ENCODE results near the gene SHANK1.

Gene SHANK1

DNA sequence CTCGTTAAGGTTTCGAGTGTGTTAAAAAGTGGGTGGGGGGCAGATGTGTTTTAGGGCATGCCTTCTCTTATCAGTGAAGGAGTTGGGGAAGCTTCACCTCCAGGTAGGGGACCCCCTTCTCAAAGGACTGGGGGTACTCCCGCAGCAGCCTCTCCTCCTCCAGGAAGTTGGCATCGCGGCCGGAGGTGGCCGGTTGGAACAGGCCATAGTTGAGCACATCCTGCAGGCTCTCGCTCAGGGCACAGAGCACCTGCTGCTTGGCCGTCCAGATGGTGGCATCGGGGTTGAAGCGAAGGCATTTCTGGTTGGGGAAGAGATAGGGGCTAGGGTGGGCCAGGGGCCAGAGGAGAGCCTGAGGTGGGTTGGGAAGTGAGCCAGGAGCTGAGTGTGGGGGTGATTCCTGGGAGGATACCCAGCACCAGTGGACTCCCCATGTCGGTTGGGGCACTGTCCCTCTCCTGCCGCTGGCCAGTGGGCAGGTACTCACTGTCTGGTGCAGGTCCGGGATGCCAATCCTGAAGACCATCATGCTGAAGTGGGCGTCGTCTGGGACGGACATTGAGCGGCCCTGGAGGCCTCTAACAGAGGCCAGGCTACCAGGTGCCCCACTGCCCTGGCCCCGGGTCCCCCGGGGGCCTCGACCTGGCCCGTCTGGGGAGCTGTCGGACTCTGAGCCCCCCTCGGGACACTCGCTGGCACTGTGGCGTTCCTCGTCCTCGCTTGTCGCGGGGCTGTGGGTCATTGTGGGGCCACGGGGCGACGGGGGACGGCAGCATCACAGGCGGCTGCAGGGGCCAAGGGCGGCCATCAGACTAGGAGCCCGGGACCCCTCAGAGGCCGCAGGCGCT lies 3.2 kb downstream of the SHANK1 start:
- no peak for DNase-seq (ENCODE audit: low read depth)
- no peak overlapping the region for H3K4me3 ChIP-seq (ENCODE audit: low read depth, low read length)

DNA sequence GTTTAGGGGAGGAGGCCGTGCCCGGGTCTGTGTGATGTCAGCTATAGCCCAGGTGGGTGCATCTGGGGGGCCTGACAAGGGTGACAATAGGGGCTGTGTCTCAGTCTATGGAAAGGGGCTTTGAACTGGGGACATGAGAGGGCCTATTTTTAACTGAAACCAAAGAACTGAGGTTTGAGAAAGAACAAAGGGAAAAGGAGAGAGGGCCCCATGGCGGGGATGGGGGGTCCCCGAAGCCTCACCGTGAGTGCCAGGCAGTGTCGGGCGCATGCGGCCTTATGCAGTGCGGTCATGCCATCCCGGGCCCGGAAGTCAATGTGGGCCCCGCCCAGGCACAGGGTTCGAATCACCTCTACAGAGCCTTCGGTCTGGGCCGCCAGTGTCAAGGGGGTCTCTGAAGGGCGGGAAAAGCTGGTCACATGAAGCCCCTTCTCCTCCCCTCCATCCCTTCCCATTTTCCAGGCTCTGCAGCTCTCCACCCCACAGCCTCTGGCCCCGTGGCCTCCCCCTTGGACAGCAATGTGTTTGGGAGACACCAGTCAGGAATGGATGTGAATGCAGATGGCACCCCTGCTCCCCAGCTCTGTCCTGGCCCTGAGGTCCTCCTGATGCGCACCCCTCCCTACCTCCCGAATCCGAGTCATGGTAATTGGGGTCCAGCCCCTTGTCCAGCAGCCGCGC lies 5.9 kb downstream of the SHANK1 start:
- no peak for DNase-seq (ENCODE audit: low read depth)

DNA sequence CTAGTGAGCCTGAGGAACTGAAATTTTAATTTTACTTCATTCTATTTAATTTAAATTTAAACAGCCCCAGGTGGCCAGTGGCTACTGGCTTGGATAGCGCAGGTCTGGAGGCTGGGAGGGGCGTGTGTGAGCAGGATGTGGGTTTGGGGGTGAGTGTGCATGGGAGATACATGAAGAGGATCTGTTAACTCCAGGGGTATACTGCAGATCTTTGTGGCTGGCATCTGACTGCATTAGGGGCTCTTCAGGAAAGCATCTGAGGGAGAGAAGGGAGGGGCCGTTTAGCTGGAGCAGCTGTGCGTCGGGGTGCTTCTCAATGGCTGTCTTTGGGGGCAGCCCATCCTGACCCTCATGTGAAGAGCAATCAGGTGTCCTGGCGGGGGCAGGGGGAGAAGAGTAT lies 6.8 kb downstream of the SHANK1 start:
- no peak for DNase-seq (ENCODE audit: low read depth)
- no peak overlapping the region for H3K4me3 ChIP-seq (ENCODE audit: low read depth, low read length)

More for the DNA sequence above, 5.9 kb downstream of the SHANK1 start:
- H3K4me3 ChIP-seq (ENCODE audit: low read depth, low read length): no peak overlapping the region

DNA sequence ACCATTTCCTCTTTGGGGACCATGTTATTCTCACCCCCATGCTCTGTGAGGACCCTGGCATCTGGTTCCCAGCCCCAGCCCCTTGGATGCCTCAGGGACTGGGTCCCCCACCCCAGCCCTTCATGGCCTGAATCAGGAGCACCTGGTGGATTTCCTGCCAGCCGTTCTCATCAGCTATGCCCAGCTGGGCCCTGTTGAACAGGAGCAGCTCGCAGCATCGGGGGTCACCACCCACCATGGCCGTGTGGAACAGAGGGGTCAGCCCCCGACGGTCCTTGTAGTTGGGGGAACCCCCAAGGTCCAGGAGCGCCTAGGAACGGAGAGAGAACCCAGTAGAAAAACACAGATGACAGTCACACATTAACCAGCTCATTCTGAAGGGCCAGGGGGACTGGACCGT lies 7.8 kb downstream of the SHANK1 start:
- no peak for DNase-seq (ENCODE audit: low read depth)
- no peak overlapping the region for H3K4me3 ChIP-seq (ENCODE audit: low read depth, low read length)

DNA sequence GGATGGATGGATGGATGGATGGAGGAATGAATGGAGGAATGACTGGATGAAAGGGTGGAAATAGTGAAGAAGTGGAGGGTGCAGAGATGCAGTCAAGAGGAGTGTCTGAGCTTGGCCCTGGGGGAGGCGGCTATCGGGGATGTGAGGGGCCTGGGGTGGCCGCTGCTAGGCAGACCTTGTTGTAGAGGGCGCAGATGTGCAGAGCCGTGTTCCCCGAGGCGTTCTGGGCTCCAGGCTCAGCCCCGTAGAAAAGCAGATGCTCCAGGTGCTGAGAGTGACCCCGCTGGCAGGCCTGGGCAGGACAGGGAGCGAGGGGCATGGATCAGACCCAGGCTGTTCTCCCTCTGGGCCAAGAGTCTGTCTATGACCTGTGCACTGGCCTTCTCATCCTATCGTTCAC lies 8.4 kb downstream of the SHANK1 start:
- no peak for DNase-seq (ENCODE audit: low read depth)
- H3K4me3 ChIP-seq (ENCODE audit: low read depth, low read length): no peak overlapping the region

DNA sequence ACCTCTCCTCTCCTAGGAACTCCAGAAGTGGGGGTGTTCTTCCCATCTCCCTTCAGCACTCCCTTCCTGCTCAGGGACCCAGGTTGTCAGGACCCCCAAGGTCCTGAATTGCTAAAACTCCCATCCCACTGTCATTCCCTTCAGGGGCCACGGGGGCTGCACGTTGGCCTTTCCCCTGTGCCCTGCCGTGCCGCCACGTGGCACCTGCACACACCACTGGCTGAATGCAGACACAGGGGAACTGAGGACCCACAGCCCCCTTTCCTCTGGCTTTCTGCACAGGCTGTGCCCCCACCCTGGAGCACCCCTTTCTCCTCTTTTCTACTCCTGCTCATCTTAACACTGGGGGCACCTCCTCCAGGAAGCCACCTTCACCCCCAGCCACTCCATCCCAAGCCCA lies 9.0 kb downstream of the SHANK1 start:
- no peak overlapping the region for H3K4me3 ChIP-seq (ENCODE audit: low read depth, low read length)
- no peak for DNase-seq (ENCODE audit: low read depth)

DNA sequence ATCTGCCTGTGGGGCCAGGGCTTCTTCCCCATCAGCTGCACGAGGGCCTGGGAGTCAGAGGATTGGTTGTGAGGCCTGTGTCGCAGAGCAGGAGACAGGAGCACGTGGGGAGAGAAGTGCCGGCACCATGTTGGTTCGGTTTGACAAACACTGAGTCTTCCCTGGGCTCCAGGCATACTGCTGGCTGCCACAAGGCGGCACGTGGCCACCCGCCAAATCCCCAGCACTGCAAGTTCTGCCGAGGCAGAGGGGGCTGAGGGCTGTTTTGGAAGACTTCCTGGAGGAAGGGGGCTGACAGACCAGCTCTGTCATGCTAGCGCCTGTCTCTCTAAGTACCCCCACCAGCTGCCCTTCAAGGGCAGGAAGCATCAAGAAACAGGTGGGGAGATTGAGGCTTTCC lies 9.5 kb downstream of the SHANK1 start:
- no peak overlapping the region for H3K4me3 ChIP-seq (ENCODE audit: low read depth, low read length)
- no peak for DNase-seq (ENCODE audit: low read depth)

DNA sequence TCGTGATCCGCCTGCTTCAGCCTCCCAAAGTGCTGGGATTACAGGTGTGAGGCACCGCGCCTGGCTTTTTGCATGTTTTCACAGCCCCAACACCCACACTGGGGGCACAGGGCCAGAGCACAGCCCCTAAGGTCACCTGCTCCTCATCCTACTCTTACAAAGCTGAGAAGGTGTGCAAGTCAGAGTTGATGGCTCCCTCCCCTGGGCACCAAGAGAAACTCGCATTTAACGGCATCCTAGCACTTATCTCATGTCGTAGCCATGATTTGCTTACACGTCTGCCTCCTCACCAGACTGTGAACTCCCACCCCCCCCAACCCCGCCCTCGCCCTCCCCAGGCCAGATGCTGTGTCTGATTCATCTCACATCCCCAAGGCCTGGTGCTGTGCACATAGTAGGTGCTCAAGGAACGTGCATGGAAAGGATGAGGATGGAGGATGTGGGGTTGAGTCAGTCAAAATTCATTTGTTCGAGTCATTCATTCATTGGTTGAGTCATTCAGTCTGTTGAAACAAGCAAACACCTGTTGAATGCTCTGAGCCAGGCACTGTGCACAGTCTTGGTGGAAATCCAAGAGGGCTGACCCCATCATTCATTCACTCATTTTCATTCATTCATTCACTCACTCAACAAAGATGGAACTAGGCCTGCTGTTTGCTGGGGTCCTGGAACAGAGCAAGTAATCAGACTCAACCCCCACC lies 11.3 kb downstream of the SHANK1 start:
- no peak overlapping the region for H3K4me3 ChIP-seq (ENCODE audit: low read depth, low read length)
- no peak for DNase-seq (ENCODE audit: low read depth)

DNA sequence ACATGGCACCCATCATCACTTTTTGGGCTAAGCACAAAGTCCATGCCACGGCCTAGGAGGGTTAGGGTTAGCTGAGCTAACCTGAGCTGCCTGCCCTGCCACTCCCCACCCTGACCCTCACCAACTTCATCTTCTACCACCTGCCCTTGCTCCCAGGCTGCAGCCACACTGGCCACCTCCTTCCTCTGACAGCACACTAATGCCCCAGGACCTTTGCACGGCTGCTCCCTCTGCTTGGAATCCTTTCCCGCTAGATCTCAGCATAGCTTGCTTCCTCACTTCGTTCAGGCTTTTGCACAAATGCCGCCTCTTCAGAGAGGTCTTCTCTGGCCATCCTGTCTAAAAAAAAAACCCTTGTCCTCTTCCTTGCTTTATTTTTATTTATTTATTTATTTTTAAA lies 13.2 kb downstream of the SHANK1 start:
- DNase-seq (ENCODE audit: low read depth): no peak

DNA sequence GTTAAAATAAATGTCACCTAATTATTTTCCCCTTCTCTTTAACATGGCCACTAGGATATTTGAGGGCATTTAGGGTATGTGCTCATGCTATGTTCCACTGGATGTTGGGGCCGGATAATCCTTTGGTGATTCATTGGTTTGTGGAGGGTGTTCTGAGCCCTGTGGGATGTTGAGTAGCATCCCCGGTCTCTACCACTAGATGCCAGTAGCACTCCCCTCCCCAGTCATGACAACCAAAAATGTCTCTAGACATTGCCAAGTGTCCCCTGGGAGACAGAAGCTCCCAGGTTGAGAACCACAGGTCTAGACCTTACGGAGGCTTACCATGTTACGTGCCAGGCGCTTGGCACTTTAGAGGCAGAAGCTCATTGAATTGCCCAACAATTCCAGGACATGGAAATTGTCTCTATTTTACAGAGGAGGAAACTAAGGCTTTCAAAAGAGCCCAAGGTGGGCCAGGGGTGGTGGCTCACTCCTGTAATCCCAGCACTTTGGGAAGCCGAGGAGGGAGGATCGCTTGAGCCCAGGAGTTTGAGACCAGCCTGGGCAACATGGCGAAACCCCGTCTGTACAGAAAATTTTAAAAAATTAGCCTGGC lies 14.1 kb downstream of the SHANK1 start:
- no peak overlapping the region for H3K4me3 ChIP-seq (ENCODE audit: low read depth, low read length)
- peak; percentile 43 for DNase-seq (ENCODE audit: low read depth)

More for the DNA sequence above, 13.2 kb downstream of the SHANK1 start:
- H3K4me3 ChIP-seq (ENCODE audit: low read depth, low read length): no peak overlapping the region

DNA sequence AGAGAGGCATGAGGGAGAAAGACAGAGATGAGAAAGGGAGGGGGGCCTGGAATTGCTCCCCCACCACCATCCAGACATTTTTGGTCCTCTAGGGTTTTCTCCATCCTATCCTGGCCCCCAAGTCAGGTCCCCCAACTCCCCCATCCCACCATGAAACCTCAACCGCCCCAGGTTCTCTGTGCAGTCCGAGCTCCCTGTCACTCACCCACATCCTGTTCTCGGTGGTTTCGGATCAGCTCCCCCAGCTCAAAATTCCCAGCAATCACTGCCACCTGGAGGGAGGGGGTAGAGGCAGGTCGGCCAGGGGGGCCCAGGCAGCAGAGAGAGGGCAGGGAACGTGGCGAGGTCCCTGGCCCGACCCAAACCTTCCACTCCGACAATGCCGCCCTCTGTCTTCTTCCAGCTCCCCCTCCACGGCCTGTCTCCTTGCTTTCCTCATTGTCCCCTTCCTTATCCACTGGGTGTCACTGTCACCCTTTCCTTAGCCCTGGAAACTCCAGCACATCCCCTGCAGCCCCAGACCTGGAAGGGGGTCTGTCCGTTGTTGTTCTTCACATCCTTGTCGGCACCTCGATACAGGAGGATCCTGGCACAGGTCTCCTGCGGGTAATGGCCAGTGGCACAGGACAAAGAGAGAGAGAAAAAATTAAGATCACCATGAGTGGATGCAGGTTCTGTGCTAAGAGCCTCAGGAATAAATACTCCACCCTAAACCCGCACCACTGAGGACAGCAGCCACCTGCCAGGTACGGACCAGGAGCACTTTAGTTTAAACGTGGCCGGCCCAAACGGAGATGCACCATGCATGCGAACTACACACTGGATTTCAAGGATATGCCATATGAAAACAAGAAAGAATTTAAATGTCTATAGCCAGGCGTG lies 15.4 kb downstream of the SHANK1 start:
- H3K4me3 ChIP-seq (ENCODE audit: low read depth, low read length): no peak overlapping the region
- no peak for DNase-seq (ENCODE audit: low read depth)

DNA sequence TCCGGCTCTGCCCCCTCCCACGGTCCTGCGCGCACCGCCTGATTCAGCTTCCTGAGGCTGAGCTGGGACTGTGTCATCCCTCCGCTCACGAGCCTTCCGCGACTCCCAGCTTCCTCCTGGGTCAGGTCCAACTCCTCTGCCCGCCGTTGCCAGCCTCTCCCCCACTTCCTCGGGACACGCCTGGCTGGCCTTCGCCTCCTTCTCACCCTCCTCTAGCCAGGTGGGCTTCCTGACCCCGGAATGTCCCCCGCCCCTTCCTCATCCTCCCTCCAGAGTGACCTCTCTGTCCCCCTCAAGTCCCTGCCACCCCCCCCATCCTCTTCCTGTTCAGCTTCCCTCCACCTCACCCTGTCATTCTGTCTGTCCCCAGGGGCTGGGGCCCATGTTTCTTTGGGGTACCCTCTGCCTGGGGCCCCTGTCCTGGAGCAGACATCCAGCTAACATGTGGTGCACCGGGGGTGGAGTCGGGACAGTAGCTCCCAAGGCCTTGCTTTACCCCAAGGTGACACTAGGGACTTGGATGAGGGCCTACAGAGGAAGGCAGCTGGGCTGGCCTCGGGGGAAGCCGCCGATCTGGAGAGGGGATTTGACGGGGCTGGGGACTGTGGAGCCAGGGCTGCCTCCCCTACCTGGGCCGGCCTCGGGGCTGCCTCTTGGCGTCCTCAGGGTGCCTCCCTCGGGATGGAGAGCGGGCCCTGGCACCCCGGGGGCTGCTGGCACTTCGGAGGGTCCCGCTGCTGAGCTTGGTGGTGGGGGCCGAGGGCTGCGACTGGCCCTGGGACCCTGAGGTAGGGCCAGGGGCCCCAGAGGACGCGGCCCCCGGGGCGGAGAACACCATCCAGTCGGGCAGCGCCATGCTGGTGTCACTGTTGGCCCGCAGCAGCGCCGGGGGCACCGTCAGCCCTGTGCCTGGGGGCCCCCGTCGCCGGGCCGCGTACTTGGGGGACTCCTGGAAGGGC lies 16.5 kb downstream of the SHANK1 start:
- peak overlapping the region; percentile 13 for H3K4me3 ChIP-seq (ENCODE audit: low read depth, low read length)
- no peak for DNase-seq (ENCODE audit: low read depth)

DNA sequence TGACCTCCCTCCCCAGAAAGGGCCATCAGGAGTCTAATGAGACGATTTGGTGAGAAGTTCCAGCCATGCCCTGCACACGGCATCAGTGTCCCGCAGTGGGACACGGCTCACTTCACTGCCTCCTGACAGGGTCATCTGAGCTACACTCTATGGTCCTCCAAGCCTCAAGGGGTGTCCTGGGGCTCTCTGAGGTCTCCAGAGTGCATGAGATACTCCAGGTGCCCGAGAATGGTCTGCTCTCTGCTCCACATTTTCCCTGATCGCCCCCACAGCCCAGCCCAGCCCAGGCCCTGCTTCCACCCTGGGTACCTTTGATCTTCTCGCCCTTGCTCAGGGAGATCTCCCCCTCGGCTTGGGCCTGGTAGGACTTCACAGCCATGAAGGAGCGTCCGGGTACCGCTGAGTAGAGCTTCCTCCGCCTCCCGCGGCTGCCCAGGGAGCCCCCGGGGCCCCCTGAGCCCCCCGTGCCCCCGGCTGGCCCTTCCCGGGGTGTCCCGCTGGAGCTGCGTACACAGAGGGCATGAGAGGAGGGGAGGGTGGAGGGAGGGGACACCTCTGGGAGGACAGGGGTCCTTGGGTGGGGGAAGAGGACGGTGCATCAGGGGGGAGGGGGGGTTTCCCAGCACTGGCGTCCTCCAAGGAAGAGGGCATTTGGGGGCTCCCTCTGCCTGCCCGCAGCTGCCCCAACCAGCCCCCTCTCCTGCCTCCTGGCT lies 17.3 kb downstream of the SHANK1 start:
- no peak for DNase-seq (ENCODE audit: low read depth)
- H3K4me3 ChIP-seq (ENCODE audit: low read depth, low read length): peak overlapping the region; percentile 13

DNA sequence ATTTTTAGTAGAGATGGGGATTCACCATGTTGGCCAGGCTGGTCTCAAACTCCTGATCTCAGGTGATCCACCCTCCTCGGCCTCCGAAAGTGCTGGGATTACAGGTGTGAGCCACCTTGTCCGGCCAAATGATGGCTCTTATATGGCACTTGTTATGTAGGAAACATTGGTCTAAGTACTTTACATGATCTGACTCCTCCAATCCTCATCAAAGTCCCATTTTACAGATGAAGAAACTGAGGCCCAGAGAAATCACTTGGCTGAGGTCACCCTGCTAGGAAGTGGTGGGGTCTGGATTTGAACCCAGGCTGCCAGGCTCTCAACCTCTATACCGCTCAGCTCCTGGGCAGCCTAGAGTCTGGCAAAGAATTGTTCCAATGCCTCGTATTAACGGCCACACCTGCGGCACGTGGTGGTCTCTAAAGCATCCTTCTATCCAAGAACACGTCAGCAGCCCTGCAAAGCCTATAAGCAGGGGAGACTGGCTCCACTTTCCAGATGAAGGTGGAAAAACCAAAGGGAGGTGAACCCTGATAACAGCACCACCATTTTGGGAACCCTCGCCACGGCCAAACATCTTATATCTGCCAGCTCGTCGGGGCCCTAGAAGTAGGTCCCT lies 18.1 kb downstream of the SHANK1 start:
- H3K4me3 ChIP-seq (ENCODE audit: low read depth, low read length): no peak overlapping the region
- no peak for DNase-seq (ENCODE audit: low read depth)

DNA sequence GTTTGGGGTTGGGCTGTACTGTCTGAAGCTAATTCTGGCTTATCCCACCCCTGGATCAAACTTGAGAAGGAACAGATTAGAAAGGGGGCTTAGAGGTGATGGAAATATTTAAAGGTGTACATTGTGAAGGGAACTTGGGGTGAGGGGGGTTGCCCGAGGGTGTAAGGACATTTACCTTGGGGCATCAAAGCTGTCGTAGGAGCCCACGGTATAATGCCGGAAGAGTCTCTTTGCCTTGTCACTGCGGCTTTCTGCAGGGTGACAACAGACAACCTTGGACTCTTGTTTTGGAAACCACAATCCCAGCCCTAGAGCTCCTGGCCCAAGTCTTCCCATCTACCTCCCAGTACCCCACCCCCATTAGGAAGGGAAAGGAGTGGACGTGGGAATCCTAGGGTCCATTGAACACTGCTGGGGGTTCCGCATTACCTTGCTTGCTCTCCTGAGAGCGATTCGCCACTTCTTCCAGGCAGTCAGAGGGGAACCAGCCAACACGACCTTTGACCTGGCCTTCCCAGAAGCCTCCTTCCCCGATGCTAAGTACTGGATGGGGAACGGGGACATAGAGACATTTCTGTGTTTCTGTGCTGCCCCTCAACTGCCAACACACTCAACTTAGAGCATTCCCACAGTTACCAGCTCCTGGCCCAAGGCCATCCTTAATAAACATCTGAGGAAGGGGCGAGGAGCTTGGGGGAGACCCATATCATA lies 22.0 kb downstream of the SHANK1 start:
- no peak for DNase-seq (ENCODE audit: low read depth)
- no peak overlapping the region for H3K4me3 ChIP-seq (ENCODE audit: low read depth, low read length)

DNA sequence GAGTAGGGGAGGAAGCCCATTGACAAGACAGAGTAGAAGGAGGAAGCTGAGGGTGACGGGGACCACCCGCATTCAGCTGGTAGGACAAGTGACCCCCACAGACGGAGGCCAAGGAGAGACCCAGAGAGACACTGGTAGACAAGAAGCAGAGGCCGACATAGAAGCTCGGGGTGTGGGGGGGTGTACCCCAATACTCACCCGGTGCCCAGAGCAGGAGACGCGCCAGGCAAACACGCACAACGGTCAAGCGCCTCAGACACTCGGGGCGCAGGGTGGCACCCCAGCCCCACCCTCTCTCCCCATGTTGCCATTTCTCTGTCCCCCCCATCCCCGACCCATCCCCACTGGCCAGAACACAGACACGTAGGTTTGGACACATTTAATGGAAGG lies 23.5 kb downstream of the SHANK1 start:
- no peak for DNase-seq (ENCODE audit: low read depth)
- no peak overlapping the region for H3K4me3 ChIP-seq (ENCODE audit: low read depth, low read length)

Data from skeletal muscle cell (primary cell).